Smooth muscle cell (in vitro differentiated cells): ENCODE data around the gene COL4A6. TPM values are rescaled to one million over a fixed set of nuclear protein-coding genes. Genes with fewer than 3 reads are reported as not detected.

Experiments
- DNase-seq: peaks from one replicate; lab custom pipeline; 2025; ENCODE audit not compliant: unreplicated experiment; lab: John Stamatoyannopoulos, UW
- H2AFZ ChIP-seq: fragments of 200-600 bp; sonication (generic); 2 replicates; pipeline ENCODE4 v1.6.0; 2016; ENCODE audit warnings: antibody characterized with exemption, low read depth, mild to moderate bottlenecking
- H3F3A ChIP-seq: fragments of 200-600 bp; sonication (generic); 2 replicates; pipeline ENCODE4 v1.6.0; 2017; ENCODE audit warnings: antibody characterized with exemption, low read depth
- H3K27ac ChIP-seq: fragments of 200-600 bp; sonication (generic); 2 replicates; pipeline ENCODE4 v1.5.1; 2016; ENCODE audit warnings: low read depth, mild to moderate bottlenecking
- H3K27me3 ChIP-seq: fragments of 200-600 bp; sonication (generic); 2 replicates; pipeline ENCODE4 v1.6.1; 2016; ENCODE audit warnings: low read depth, mild to moderate bottlenecking
- H3K36me3 ChIP-seq: fragments of 200-600 bp; sonication (generic); 2 replicates; pipeline ENCODE4 v1.5.1; 2016; ENCODE audit warnings: low read depth
- H3K4me1 ChIP-seq: fragments of 200-600 bp; sonication (generic); 2 replicates; pipeline ENCODE4 v1.5.1; 2016; ENCODE audit warnings: low read depth
- H3K4me2 ChIP-seq: fragments of 200-600 bp; sonication (generic); 2 replicates; pipeline ENCODE4 v1.6.0; 2016; ENCODE audit warnings: mild to moderate bottlenecking
- H3K4me3 ChIP-seq: fragments of 200-600 bp; sonication (generic); 2 replicates; pipeline ENCODE4 v1.5.1; 2016; ENCODE audit warnings: mild to moderate bottlenecking
- H3K79me2 ChIP-seq: fragments of 200-600 bp; sonication (generic); 2 replicates; pipeline ENCODE4 v1.6.0; 2016; ENCODE audit warnings: low read depth, mild to moderate bottlenecking
- H3K9ac ChIP-seq: fragments of 200-600 bp; sonication (generic); 2 replicates; pipeline ENCODE4 v1.6.0; 2016; ENCODE audit warnings: low read depth
- H3K9me3 ChIP-seq: fragments of 200-600 bp; sonication (generic); replicated peaks from 2 replicates; pipeline ENCODE4 v1.5.1; 2016; ENCODE audit warnings: low read depth
- H4K20me1 ChIP-seq: fragments of 200-600 bp; sonication (generic); 2 replicates; pipeline ENCODE4 v1.6.0; 2016; ENCODE audit warnings: low read depth
- WGBS: methylation state at CpG from one replicate; pipeline ENCODE4 v1.1.7; 2016; ENCODE audit warnings: low lambda C conversion rate; 5-methylcytosine and 5-hydroxymethylcytosine counted together
- polyA plus RNA-seq: library from polyadenylated mRNA; unstranded; fragments of >200 nt; fragmentation: Nextera tagmentation; extraction: Ambion mirVana; gene quantifications from 2 replicates; pipeline ENCODE4 v1.2.1, GENCODE V29; 2016
- total RNA-seq: library from RNA; depleted of rRNA; stranded (reverse); fragments of >200 nt; gene quantifications from 2 replicates; pipeline ENCODE4 v1.2.3, GENCODE V29; 2014
- TF ChIP-seq, protein P1 (sequence below): fragments of 200-600 bp; sonication (generic); IDR thresholded peaks from 2 replicates; pipeline ENCODE4 v1.5.1; 2017; ENCODE audit warnings: borderline replicate concordance, mild to moderate bottlenecking, antibody characterized with exemption; ENCODE audit not compliant: insufficient read depth, poor library complexity, severe bottlenecking

The COL4A6 gene
- total and polyA plus RNA-seq, 2 experiments from 2014 or later = 10.2 to 15.1 TPM

DNA sequence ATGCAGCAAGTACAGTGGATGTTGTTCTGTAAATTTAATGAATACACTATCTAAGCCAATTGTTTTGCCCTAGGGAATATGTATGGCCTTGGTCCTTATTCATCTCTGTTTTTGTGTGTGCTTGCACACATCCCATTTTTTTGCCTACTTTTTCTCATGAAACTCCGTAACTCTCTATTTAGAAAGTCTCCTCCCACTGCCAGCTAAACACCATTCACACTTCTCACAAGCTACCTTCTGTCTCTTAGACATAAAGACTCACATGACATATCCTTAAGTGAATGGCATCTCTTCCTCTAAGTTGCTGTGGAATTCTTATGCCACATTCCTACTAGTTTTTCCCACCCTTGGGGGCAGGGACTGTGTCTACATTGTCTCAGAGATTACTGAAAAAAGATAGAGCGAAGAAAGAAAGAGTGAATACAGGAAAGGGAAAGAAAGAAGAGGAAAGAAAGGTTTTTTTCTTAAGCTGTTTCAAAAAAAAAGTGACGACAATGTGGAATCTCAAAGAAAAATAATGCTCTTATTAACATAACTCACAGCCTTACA, 229.1 kb downstream of the COL4A6 start:
- H3K27me3 ChIP-seq = no peaks in the 10 kb centered on the region
- 62% methylated on average over 3 of the region's 3 CpGs for WGBS
- no peak overlapping the region for H3K4me2 ChIP-seq
- H2AFZ ChIP-seq = no peak overlapping the region
- no peak for DNase-seq
- no peak overlapping the region for H3K27ac ChIP-seq
- no peaks in the 10 kb centered on the region for H3K79me2 ChIP-seq
- no peaks in the 10 kb centered on the region for H3K9me3 ChIP-seq
- H4K20me1 ChIP-seq = no peaks in the 10 kb centered on the region
- no peak overlapping the region for H3K4me3 ChIP-seq
- TF ChIP-seq, protein P1, sequence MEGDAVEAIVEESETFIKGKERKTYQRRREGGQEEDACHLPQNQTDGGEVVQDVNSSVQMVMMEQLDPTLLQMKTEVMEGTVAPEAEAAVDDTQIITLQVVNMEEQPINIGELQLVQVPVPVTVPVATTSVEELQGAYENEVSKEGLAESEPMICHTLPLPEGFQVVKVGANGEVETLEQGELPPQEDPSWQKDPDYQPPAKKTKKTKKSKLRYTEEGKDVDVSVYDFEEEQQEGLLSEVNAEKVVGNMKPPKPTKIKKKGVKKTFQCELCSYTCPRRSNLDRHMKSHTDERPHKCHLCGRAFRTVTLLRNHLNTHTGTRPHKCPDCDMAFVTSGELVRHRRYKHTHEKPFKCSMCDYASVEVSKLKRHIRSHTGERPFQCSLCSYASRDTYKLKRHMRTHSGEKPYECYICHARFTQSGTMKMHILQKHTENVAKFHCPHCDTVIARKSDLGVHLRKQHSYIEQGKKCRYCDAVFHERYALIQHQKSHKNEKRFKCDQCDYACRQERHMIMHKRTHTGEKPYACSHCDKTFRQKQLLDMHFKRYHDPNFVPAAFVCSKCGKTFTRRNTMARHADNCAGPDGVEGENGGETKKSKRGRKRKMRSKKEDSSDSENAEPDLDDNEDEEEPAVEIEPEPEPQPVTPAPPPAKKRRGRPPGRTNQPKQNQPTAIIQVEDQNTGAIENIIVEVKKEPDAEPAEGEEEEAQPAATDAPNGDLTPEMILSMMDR = no peak
- H3K36me3 ChIP-seq = no peaks in the 10 kb centered on the region
- no peaks in the 10 kb centered on the region for H3F3A ChIP-seq
- no peak overlapping the region for H3K9ac ChIP-seq
- no peaks in the 10 kb centered on the region for H3K4me1 ChIP-seq

DNA sequence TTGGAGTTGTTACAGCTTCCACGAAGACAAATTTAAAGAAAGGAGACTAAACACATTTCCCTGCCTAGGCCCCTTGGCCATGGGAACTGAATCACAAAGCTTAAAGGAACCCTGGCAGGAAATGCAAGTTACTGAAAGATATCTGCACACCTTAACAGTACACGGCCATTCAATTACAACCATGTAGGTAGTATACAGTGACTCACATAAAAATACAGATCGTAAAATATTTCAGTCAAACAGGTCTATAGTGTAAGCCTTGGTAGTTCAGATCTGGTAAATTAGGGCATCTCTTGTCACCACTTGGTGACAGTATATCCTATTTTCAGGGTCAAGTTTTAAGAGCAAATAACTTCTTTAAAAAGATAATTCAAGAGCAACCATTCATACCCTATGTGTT, 234.7 kb downstream of the COL4A6 start:
- no peaks in the 10 kb centered on the region for H4K20me1 ChIP-seq
- H3K9me3 ChIP-seq = no peaks in the 10 kb centered on the region
- no peaks in the 10 kb centered on the region for H3K36me3 ChIP-seq
- H3K27ac ChIP-seq = no peak overlapping the region
- H3K9ac ChIP-seq = no peak overlapping the region
- no peak for DNase-seq
- H3F3A ChIP-seq = no peaks in the 10 kb centered on the region
- no peaks in the 10 kb centered on the region for H3K27me3 ChIP-seq
- H3K4me3 ChIP-seq = no peak overlapping the region
- TF ChIP-seq, protein P1 = no peak
- peaks cover 3% of the 10 kb centered on the region for H3K4me1 ChIP-seq
- 65% methylated on average over 3 of the region's 3 CpGs for WGBS
- no peak overlapping the region for H2AFZ ChIP-seq
- H3K79me2 ChIP-seq = no peaks in the 10 kb centered on the region
- no peak overlapping the region for H3K4me2 ChIP-seq

DNA sequence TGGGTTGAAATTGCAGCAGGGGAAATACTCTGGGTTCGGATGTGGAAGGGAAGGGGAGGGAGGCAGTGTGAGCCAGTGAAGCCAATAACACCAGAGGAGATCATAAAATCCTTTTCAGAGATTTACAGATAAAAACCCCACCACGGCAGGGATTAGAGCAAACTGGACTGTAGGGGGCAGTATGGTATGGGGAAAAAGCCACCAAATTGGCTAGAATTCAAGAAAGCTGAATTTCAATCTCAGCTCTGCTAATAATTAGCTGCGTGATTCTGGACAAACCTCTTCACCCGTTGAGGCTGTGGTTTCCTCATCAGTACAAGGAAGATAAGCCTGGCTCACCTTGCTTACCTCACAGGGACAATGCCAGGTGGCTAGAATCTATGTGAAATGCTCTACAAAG, 238.5 kb downstream of the COL4A6 start:
- Histone ChIP-seq H3K27me3 (no peaks in the 10 kb centered on the region), H3F3A (no peaks in the 10 kb centered on the region), H3K4me2 (peak overlapping the region; percentile 36), H3K9me3 (no peaks in the 10 kb centered on the region), H3K79me2 (no peaks in the 10 kb centered on the region), H2AFZ (no peak overlapping the region), H4K20me1 (no peaks in the 10 kb centered on the region), H3K27ac (no peak overlapping the region), H3K9ac (no peak overlapping the region), H3K36me3 (no peaks in the 10 kb centered on the region), H3K4me1 (peaks cover 3% of the 10 kb centered on the region), H3K4me3 (no peak overlapping the region)
- peak; percentile 2 for DNase-seq
- TF ChIP-seq, protein P1 = peak; percentile 59
- 18% methylated on average over 4 of the region's 4 CpGs for WGBS

DNA sequence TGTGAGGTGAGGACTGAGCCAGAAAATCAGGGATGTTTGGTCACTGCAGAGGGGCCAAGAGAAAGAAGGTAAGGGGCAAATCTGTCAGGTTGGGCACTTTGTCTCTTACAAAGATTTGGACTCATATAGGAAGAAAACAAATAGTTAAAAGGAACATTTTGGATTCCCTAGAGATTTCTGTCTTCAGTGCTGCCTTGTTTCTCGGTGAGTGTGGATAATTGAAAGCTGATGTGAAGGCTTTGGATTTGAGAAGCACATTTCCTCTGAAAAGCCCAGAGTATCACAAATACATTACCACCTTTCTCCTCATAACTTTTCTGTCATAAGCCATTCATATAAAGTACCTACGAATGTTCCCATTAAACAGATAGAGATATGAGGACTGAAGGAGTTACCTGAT, 239.2 kb downstream of the COL4A6 start:
- Histone ChIP-seq H3K27me3 (no peaks in the 10 kb centered on the region), H3K27ac (no peak overlapping the region), H3K4me1 (peaks cover 3% of the 10 kb centered on the region), H3K9ac (no peak overlapping the region), H4K20me1 (no peaks in the 10 kb centered on the region), H3F3A (no peaks in the 10 kb centered on the region), H3K9me3 (no peaks in the 10 kb centered on the region), H3K4me3 (no peak overlapping the region), H3K79me2 (no peaks in the 10 kb centered on the region), H3K36me3 (no peaks in the 10 kb centered on the region), H3K4me2 (peak overlapping the region; percentile 36), H2AFZ (no peak overlapping the region)
- DNase-seq = no peak
- 54% methylated on average over 2 of the region's 2 CpGs for WGBS
- TF ChIP-seq, protein P1 = no peak
